Measurements from ENCODE around the gene RAPH1.

RAPH1 gene

GRCh38 chr2:203461746-203462145 lies 73.4 kb downstream of the RAPH1 start:
- Histone ChIP-seq H3K36me3 (ENCODE audit: control insufficient read depth, insufficient read depth, low read length) (no peaks in the 10 kb centered on the region), H3K79me1 (ENCODE audit: low read length) (no peaks in the 10 kb centered on the region), H3K56ac (ENCODE audit: low read length) (no peak overlapping the region), H2AK5ac (ENCODE audit: low read length) (no peak overlapping the region), H3K18ac (ENCODE audit: low read length) (no peak overlapping the region), H3K4me1 (ENCODE audit: control insufficient read depth, low read depth, low read length) (no peaks in the 10 kb centered on the region), H2BK120ac (ENCODE audit: low read depth, low read length) (no peak overlapping the region), H2BK15ac (replicated peaks; ENCODE audit: low read depth) (no peak overlapping the region), H3K27ac (ENCODE audit: low read depth, low read length) (no peak overlapping the region), H4K8ac (ENCODE audit: low read depth, low read length) (no peak overlapping the region), H3K4ac (ENCODE audit: low read depth, low read length) (no peak overlapping the region), H2BK5ac (ENCODE audit: low read length) (no peak overlapping the region), H3K23ac (ENCODE audit: low read length) (no peak overlapping the region), H3K79me2 (ENCODE audit: control insufficient read depth, insufficient read depth, low read length) (no peaks in the 10 kb centered on the region), H3K4me2 (ENCODE audit: low read length) (no peak overlapping the region), H4K5ac (ENCODE audit: low read length) (no peak overlapping the region), H3K4me3 (ENCODE audit: low read length) (no peak overlapping the region), H3K27me3 (ENCODE audit: insufficient read depth, low read length, poor library complexity) (no peaks in the 10 kb centered on the region), H3K9ac (ENCODE audit: low read length) (no peak overlapping the region)
- no peak for DNase-seq

- Histone ChIP-seq H3K56ac (ENCODE audit: low read length) (no peak overlapping the region), H3K9ac (ENCODE audit: low read length) (no peak overlapping the region), H3K4me3 (ENCODE audit: low read length) (no peak overlapping the region), H2AK5ac (ENCODE audit: low read length) (no peak overlapping the region), H3K4me2 (ENCODE audit: low read length) (no peak overlapping the region), H4K8ac (ENCODE audit: low read depth, low read length) (no peak overlapping the region), H3K79me1 (ENCODE audit: low read length) (no peaks in the 10 kb centered on the region), H2BK5ac (ENCODE audit: low read length) (no peak overlapping the region), H2BK120ac (ENCODE audit: low read depth, low read length) (no peak overlapping the region), H3K4ac (ENCODE audit: low read depth, low read length) (no peak overlapping the region), H3K36me3 (ENCODE audit: control insufficient read depth, insufficient read depth, low read length) (no peaks in the 10 kb centered on the region), H3K18ac (ENCODE audit: low read length) (no peak overlapping the region), H4K5ac (ENCODE audit: low read length) (no peak overlapping the region), H3K27ac (ENCODE audit: low read depth, low read length) (no peak overlapping the region), H3K27me3 (ENCODE audit: insufficient read depth, low read length, poor library complexity) (no peaks in the 10 kb centered on the region), H3K23ac (ENCODE audit: low read length) (no peak overlapping the region), H3K4me1 (ENCODE audit: control insufficient read depth, low read depth, low read length) (no peaks in the 10 kb centered on the region), H3K79me2 (ENCODE audit: control insufficient read depth, insufficient read depth, low read length) (no peaks in the 10 kb centered on the region), H2BK15ac (replicated peaks; ENCODE audit: low read depth) (no peak overlapping the region)
- no CpG with 5 or more reads among the region's 3 CpGs for WGBS (ENCODE audit: extremely low coverage, insufficient coverage, low lambda C conversion rate)
- DNase-seq, result no peak
Measured at GRCh38 chr2:203455209-203455608, 79.9 kb downstream of the RAPH1 start.

- Histone ChIP-seq H3K56ac (ENCODE audit: low read length) (no peak overlapping the region), H2BK5ac (ENCODE audit: low read length) (no peak overlapping the region), H3K79me1 (ENCODE audit: low read length) (no peaks in the 10 kb centered on the region), H3K27ac (ENCODE audit: low read depth, low read length) (no peak overlapping the region), H3K9ac (ENCODE audit: low read length) (no peak overlapping the region), H3K4me2 (ENCODE audit: low read length) (no peak overlapping the region), H4K5ac (ENCODE audit: low read length) (no peak overlapping the region), H2BK15ac (replicated peaks; ENCODE audit: low read depth) (no peak overlapping the region), H2AK5ac (ENCODE audit: low read length) (no peak overlapping the region), H2BK120ac (ENCODE audit: low read depth, low read length) (no peak overlapping the region), H3K4me3 (ENCODE audit: low read length) (no peak overlapping the region), H3K36me3 (ENCODE audit: control insufficient read depth, insufficient read depth, low read length) (no peaks in the 10 kb centered on the region), H3K18ac (ENCODE audit: low read length) (no peak overlapping the region), H3K23ac (ENCODE audit: low read length) (no peak overlapping the region), H3K4me1 (ENCODE audit: control insufficient read depth, low read depth, low read length) (no peaks in the 10 kb centered on the region), H3K79me2 (ENCODE audit: control insufficient read depth, insufficient read depth, low read length) (no peaks in the 10 kb centered on the region), H3K27me3 (ENCODE audit: insufficient read depth, low read length, poor library complexity) (no peaks in the 10 kb centered on the region), H3K4ac (ENCODE audit: low read depth, low read length) (no peak overlapping the region), H4K8ac (ENCODE audit: low read depth, low read length) (no peak overlapping the region)
- peak; percentile 28 for DNase-seq
- no CpG with 5 or more reads among the region's 1 CpG for WGBS (ENCODE audit: extremely low coverage, insufficient coverage, low lambda C conversion rate)
Measured at GRCh38 chr2:203453858-203454451, 81.1 kb downstream of the RAPH1 start.

- no peak overlapping the region for H3K27ac ChIP-seq (ENCODE audit: low read depth, low read length)
- no peak overlapping the region for H3K4me2 ChIP-seq (ENCODE audit: low read length)
- H3K18ac ChIP-seq (ENCODE audit: low read length), result no peak overlapping the region
- no peak overlapping the region for H2BK5ac ChIP-seq (ENCODE audit: low read length)
- H3K4me3 ChIP-seq (ENCODE audit: low read length), result no peak overlapping the region
- no peak for DNase-seq
- H4K5ac ChIP-seq (ENCODE audit: low read length), result no peak overlapping the region
- H3K4me1 ChIP-seq (ENCODE audit: control insufficient read depth, low read depth, low read length), result no peaks in the 10 kb centered on the region
- no peak overlapping the region for H3K4ac ChIP-seq (ENCODE audit: low read depth, low read length)
- no CpG with 5 or more reads among the region's 1 CpG for WGBS (ENCODE audit: extremely low coverage, insufficient coverage, low lambda C conversion rate)
- no peaks in the 10 kb centered on the region for H3K79me1 ChIP-seq (ENCODE audit: low read length)
- H2BK120ac ChIP-seq (ENCODE audit: low read depth, low read length), result no peak overlapping the region
- H3K9ac ChIP-seq (ENCODE audit: low read length), result no peak overlapping the region
- H3K23ac ChIP-seq (ENCODE audit: low read length), result no peak overlapping the region
- H4K8ac ChIP-seq (ENCODE audit: low read depth, low read length), result no peak overlapping the region
- no peaks in the 10 kb centered on the region for H3K79me2 ChIP-seq (ENCODE audit: control insufficient read depth, insufficient read depth, low read length)
- H2AK5ac ChIP-seq (ENCODE audit: low read length), result no peak overlapping the region
- no peak overlapping the region for H3K56ac ChIP-seq (ENCODE audit: low read length)
- no peak overlapping the region for H2BK15ac ChIP-seq (replicated peaks; ENCODE audit: low read depth)
- no peaks in the 10 kb centered on the region for H3K27me3 ChIP-seq (ENCODE audit: insufficient read depth, low read length, poor library complexity)
- H3K36me3 ChIP-seq (ENCODE audit: control insufficient read depth, insufficient read depth, low read length), result no peaks in the 10 kb centered on the region
Measured at GRCh38 chr2:203451689-203452088, 83.4 kb downstream of the RAPH1 start.

GRCh38 chr2:203451011-203451410 lies 84.1 kb downstream of the RAPH1 start:
- no peak overlapping the region for H2BK5ac ChIP-seq (ENCODE audit: low read length)
- H2BK15ac ChIP-seq (replicated peaks; ENCODE audit: low read depth), result no peak overlapping the region
- H3K23ac ChIP-seq (ENCODE audit: low read length), result no peak overlapping the region
- no peaks in the 10 kb centered on the region for H3K79me2 ChIP-seq (ENCODE audit: control insufficient read depth, insufficient read depth, low read length)
- no peak overlapping the region for H3K27ac ChIP-seq (ENCODE audit: low read depth, low read length)
- DNase-seq, result no peak
- H4K5ac ChIP-seq (ENCODE audit: low read length), result no peak overlapping the region
- H3K18ac ChIP-seq (ENCODE audit: low read length), result no peak overlapping the region
- no peak overlapping the region for H4K8ac ChIP-seq (ENCODE audit: low read depth, low read length)
- H3K4ac ChIP-seq (ENCODE audit: low read depth, low read length), result no peak overlapping the region
- no peak overlapping the region for H2AK5ac ChIP-seq (ENCODE audit: low read length)
- no CpG with 5 or more reads among the region's 2 CpGs for WGBS (ENCODE audit: extremely low coverage, insufficient coverage, low lambda C conversion rate)
- H3K4me3 ChIP-seq (ENCODE audit: low read length), result no peak overlapping the region
- no peaks in the 10 kb centered on the region for H3K4me1 ChIP-seq (ENCODE audit: control insufficient read depth, low read depth, low read length)
- H3K56ac ChIP-seq (ENCODE audit: low read length), result no peak overlapping the region
- H2BK120ac ChIP-seq (ENCODE audit: low read depth, low read length), result no peak overlapping the region
- H3K36me3 ChIP-seq (ENCODE audit: control insufficient read depth, insufficient read depth, low read length), result no peaks in the 10 kb centered on the region
- H3K27me3 ChIP-seq (ENCODE audit: insufficient read depth, low read length, poor library complexity), result no peaks in the 10 kb centered on the region
- no peak overlapping the region for H3K9ac ChIP-seq (ENCODE audit: low read length)
- no peaks in the 10 kb centered on the region for H3K79me1 ChIP-seq (ENCODE audit: low read length)
- no peak overlapping the region for H3K4me2 ChIP-seq (ENCODE audit: low read length)

GRCh38 chr2:203450561-203450960 lies 84.5 kb downstream of the RAPH1 start:
- Histone ChIP-seq H4K8ac (ENCODE audit: low read depth, low read length) (no peak overlapping the region), H3K4ac (ENCODE audit: low read depth, low read length) (no peak overlapping the region), H2BK120ac (ENCODE audit: low read depth, low read length) (no peak overlapping the region), H4K5ac (ENCODE audit: low read length) (no peak overlapping the region), H3K79me2 (ENCODE audit: control insufficient read depth, insufficient read depth, low read length) (no peaks in the 10 kb centered on the region), H3K4me3 (ENCODE audit: low read length) (no peak overlapping the region), H3K23ac (ENCODE audit: low read length) (no peak overlapping the region), H3K4me1 (ENCODE audit: control insufficient read depth, low read depth, low read length) (no peaks in the 10 kb centered on the region), H3K27ac (ENCODE audit: low read depth, low read length) (no peak overlapping the region), H3K4me2 (ENCODE audit: low read length) (no peak overlapping the region), H3K36me3 (ENCODE audit: control insufficient read depth, insufficient read depth, low read length) (no peaks in the 10 kb centered on the region), H3K56ac (ENCODE audit: low read length) (no peak overlapping the region), H3K18ac (ENCODE audit: low read length) (no peak overlapping the region), H2AK5ac (ENCODE audit: low read length) (no peak overlapping the region), H2BK15ac (replicated peaks; ENCODE audit: low read depth) (no peak overlapping the region), H3K79me1 (ENCODE audit: low read length) (no peaks in the 10 kb centered on the region), H2BK5ac (ENCODE audit: low read length) (no peak overlapping the region), H3K27me3 (ENCODE audit: insufficient read depth, low read length, poor library complexity) (no peaks in the 10 kb centered on the region), H3K9ac (ENCODE audit: low read length) (no peak overlapping the region)
- no CpG with 5 or more reads among the region's 3 CpGs for WGBS (ENCODE audit: extremely low coverage, insufficient coverage, low lambda C conversion rate)
- DNase-seq, result no peak

Data from mesendoderm (in vitro differentiated cells).